DMS79 treated with DMSO at 0.1 percent for 48 hours (cell line): ENCODE results near the gene ABCA8.

Source experiments
- DNase-seq: peaks from one replicate; lab custom pipeline; 2025; lab: John Stamatoyannopoulos, UW

Gene ABCA8

GRCh38 chr17:68870161-68870826 is 84.9 kb downstream of the ABCA8 start:
- no peak for DNase-seq

GRCh38 chr17:68868708-68869107 is 86.5 kb downstream of the ABCA8 start:
- DNase-seq, result no peak

DNA sequence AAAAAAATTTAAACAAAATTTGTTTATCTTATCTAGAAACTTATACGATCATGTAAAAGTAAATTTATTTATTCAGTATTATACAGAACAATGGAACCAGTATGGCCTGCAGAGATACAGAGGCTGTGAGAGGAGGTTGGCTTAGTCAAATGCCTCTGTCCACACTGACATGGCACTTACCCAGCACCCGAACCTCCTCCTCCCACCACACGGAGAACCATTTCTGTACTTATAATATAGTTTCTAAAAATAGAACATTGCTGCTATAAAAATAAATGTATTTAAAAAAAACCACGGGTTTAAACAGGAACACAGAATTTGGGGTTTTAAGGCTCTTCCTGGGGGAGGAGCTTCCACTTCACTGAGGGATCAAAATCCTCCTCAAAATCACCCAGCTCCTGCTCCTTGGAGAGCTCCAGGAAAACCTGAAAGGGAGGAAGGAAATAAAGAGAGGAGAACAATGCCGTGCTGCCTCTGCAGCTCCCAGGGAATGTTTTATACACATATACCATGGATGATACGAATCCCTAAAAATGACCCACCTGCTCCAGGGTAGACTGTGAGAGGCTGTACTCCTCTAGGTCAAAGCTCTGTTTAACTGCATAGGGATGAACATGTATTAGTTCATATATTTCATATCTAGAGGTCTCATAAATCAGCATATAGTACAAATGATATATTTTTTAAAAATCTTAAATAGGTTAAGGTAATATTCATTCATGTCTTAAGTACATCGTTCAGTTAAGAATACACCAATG is 87.3 kb downstream of the ABCA8 start:
- DNase-seq, result no peak

DNA sequence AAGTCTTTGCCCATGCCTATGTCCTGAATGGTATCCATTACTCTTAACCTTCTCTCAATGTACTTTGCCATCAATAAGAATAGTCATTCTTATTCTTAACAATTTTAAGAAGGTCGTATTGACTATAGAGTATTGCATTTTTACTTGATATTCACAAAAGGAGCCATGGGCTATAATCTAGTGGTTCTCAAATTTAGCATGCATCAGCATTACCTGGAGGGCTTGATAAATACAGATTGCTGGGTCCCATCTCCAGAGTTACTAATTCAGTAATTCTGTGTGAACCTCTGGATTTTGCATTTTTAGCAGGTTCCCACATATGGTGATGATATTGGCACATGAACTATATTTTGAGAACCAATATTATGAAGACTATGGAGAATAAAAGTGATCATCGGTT is 89.6 kb downstream of the ABCA8 start:
- DNase-seq, result no peak

GRCh38 chr17:68863091-68863652 is 92.0 kb downstream of the ABCA8 start:
- no peak for DNase-seq

DNA sequence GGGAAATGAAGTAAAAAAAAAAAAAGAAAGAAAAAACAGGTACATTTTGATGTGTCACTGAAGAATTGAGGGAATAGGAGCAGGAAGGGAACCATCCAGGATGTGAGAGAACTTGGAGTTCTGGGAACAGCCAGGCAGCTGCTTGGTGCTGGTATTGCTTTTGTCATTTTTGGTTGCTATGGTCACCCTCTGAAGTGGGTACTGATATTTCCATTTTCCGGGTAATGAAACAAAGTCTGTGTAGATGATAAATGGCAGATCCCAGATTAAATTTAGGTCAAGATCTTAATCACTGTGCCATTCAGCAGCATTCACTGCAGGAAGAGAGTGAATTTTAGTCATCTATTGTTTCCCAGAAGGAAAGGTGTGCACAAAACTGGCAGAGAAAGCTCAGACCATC is 93.6 kb downstream of the ABCA8 start:
- no peak for DNase-seq

DNA sequence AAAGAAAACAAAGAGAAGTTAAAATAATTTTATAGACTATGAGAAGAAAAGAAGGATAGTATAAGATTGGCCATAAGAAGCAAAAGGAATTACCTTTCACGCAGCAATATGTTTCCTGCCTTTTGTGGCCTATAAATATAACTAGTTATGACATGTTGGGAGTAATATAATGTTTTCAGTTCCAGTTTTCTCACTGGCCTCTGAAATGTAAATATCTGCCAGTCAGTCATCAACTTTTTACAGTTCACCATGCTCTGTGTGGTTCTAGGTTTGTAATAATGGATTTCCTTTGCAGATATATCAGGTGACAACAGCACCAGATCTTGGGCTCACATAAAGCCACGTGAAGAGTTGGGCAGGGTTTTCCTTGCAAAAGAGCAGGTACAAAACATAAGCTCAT is 94.3 kb downstream of the ABCA8 start:
- no peak for DNase-seq

DNA sequence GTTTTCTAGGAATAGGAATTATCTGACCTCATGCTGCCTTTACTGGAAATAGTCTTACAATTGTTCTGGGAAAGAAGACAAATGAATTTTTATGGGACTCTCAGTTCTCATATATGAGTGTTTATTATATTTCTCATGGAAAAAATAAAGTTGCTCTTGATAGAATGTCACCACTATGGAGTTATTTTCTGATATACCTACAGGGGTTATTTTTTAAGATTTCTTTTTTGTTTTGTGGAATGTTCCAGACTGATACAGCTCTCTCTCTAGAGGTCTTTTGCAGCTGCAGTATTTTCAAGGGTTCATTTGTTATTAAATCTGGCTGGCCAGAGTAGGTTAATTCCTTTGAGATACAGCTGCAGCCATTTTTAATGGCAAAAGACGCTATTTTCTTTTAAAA is 100.7 kb downstream of the ABCA8 start:
- no peak for DNase-seq

GRCh38 chr17:68853439-68853838 is 101.8 kb downstream of the ABCA8 start:
- no peak for DNase-seq

DNA sequence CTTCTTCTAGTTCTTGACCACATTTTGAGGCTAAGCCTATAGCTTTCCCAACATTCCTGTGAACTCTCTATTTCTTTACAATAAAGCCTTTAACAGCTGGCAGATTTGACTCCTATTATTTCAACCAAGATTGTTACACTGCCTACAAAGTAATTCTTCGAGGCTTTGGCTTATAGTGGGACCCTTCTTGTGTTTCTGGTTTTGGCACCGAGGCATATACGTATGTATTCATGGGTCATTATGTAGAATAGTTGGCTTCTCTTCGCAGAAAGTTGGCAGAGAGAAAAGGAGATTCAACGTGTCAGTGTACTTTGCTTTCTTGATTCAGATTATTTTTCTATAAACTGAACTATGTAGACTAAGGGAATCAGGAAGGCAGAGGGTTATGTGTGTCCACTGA is 102.2 kb downstream of the ABCA8 start:
- DNase-seq, result no peak

- DNase-seq, result no peak
Observed at GRCh38 chr17:68851890-68852289, 103.3 kb downstream of the ABCA8 start.

DNA sequence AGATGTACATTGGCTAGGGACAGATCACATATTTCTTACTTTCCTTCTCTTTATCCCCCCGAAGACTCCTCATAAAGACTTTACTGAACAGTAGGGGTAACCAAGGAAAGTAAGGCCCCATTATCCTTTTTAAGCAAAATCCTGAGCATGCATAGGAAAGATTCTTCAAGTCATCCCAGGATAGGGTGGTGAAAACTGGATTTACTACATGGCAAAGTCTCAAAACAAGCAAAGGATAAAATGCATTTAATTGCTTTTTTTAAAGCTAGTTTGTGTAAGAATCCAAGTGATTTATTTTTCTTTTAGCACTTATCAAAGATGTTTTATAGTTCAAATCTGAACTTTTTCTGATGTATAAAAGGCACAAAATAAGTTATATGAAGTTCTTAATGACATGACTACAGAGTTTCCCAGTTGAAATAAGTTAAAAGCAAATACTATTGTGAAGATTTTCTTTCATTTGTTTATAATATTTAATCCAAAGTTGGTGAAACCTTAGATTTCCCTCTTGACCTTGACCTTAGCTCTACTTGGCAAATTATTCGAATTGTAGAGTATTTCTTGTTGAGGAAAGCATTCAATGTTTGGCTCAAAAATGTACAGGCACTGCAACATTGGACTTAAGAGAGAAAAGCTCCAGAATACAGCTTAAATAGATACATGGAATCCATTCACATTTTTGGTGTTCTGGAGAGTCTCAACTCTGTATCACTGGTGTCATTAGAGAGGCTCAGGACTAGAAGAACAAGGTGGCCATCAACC is 104.3 kb downstream of the ABCA8 start:
- DNase-seq, result no peak

GRCh38 chr17:68849673-68850610 is 105.2 kb downstream of the ABCA8 start:
- no peak for DNase-seq

GRCh38 chr17:68847711-68848110 is 107.5 kb downstream of the ABCA8 start:
- DNase-seq, result no peak

DNA sequence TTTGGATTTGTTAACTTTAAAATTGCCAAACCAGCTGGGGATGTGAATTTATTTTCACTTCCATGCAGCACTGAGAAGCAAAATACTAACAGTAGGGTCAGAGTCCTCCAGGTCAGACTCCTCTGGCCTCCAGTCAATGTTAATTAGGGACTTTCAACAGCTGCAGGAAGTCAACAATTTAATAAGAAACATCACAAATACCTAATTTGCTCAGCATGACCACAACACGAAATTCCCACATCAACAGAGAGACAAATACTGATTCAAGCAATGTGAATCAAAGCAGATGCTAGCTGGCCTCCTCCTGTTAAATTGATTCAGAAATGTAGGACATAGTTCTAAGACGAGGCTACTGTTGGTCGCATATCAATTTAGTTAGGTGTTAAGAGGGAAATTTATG is 111.7 kb downstream of the ABCA8 start:
- DNase-seq, result no peak

GRCh38 chr17:68840073-68840472 is 115.1 kb downstream of the ABCA8 start:
- no peak for DNase-seq

DNA sequence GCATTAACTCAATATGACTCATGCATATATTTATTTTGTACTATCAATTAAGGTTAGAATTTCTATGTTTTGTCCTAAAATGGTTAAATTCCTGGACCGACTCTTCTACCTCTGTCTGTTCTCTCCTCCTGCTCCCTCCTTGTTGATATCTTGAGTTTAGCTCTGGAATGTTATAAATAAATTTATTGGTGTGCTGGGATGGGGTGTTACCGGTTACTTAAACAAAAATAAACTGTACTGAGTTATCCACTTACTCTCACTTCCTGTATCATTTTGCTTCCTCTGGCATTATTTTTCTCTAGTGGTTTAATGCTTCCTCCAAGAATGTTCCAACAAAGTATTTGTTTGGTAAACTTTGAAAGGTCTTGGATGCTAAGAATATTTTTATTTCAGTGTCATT is 120.1 kb downstream of the ABCA8 start:
- no peak for DNase-seq

DNA sequence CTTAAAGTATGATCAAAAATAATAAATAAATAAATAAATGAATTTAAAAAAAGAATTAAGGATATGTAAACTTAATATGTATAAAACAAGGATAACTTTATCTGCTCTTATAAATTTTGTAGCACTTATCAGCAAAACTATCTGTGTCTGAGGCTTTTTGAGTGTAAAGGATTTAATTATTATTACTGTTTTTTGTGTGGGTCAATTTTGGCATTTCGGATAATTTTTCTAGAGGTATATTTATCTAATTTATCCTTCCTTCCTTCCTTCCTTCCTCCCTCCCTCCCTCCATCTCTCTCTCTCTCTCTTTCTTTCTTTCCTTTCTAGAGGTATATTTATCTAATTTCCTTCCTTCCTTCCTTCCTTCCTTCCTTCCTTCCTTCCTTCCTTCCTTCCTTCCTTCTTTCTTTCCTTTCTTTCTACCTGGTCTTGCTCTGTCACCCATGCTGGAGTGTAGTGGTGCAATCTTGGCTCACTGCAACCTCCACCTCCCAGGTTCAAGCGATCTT is 120.8 kb downstream of the ABCA8 start:
- DNase-seq, result no peak

DNA sequence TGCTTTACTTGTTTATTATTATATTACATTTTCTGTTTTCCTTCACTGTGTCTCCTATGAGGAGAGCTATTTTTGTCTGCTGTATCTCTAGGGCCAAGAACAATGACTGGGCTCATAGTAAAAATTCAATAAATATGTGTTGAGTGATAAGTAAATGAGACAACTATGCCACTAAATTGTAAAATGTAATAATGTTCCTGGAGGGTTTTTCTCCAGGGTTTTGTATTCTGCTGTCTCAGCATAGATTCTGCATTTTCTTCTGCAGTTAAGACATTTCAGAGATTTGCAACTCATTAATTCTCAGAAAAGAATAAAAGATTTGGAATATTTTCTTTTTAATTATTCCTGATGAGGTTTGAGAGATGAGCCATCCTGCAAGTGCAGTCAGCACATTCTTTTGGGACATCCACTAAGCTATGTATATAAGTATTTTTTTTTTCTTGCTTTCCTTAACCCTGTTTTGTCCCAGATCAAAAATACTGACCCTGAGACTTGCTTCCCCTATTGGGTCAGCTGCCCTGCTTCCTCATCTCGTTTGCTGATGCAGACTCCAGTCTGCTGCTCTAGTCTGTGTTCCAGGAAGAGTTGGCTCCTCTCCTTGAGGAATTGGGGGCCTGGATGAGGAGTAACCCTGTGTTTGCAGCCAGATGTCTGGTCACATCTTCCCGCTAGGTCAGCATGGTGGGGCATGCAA is 122.9 kb downstream of the ABCA8 start:
- no peak for DNase-seq

DNA sequence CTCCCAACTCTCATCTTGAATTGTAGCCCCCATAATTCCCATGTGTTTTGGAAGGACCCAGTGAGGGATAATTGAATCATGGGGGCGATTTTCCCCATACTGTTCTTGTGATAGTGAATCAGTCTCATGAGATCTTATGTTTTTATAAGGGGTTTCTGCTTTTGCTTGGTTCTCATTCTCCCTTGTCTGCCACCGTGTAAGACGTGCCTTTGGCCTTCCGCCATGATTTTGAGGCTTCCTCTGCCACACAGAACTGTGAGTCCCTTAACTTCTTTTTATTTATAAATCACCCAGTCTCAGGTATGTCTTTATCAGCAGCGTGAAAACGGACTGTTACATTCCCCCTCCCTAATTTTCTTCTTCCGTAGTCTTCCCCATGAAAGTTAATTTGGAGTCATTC is 124.0 kb downstream of the ABCA8 start:
- no peak for DNase-seq

GRCh38 chr17:68830313-68830712 is 124.9 kb downstream of the ABCA8 start:
- no peak for DNase-seq
